Upper lobe of right lung (tissue), 1 donor: ENCODE results near the gene HEG1. TPM values are rescaled to one million over a fixed set of nuclear protein-coding genes. Genes with fewer than 3 reads are reported as not detected.
A peak's percentile ranks its signal among the peaks of the same experiment; 100 is the strongest.

ENCODE experiments used
- ATAC-seq: fragments of 200-7000 bp; cut with Tn5 transposase; one replicate; pipeline ENCODE4 v1.9.1; 2020; ENCODE audit warnings: mild to moderate bottlenecking, moderate library complexity
- DNase-seq: peaks from one replicate; pipeline ENCODE4 v3.0.0-alpha.2; 2020
- H3K27ac ChIP-seq: fragments of 200-600 bp; one replicate; pipeline ENCODE4 v1.8.0; 2022
- H3K27me3 ChIP-seq: fragments of 200-600 bp; one replicate; pipeline ENCODE4 v1.8.0; 2022; ENCODE audit warnings: mild to moderate bottlenecking
- H3K36me3 ChIP-seq: fragments of 200-600 bp; one replicate; pipeline ENCODE4 v1.8.0; 2022
- H3K4me1 ChIP-seq: fragments of 200-600 bp; one replicate; pipeline ENCODE4 v1.8.0; 2022
- H3K4me3 ChIP-seq: fragments of 200-600 bp; one replicate; pipeline ENCODE4 v1.8.0; 2022; ENCODE audit warnings: mild to moderate bottlenecking
- H3K9me3 ChIP-seq: fragments of 200-600 bp; one replicate; pipeline ENCODE4 v1.8.0; 2022
- CTCF ChIP-seq: fragments of 200-600 bp; IDR thresholded peaks from one replicate; pipeline ENCODE4 v1.8.0; 2022; ENCODE audit warnings: antibody characterized with exemption
- intact Hi-C: fragments of 100-400 bp; cut with DNase I; formaldehyde crosslinking; loops from one replicate; pipeline ENCODE4 v1.11.0; 2022
- total RNA-seq: library from RNA; stranded (reverse); fragmentation: NEBNext Ultra II Directional; extraction: Animal tissue kit (Norgen Biotek cat#: 25700); gene quantifications from one replicate; pipeline ENCODE4 v1.2.1, GENCODE V29; 2021
- donor health status: DM: no; HTN: yes; CAD: no; lungs with severe emphysema.

The HEG1 gene
- total RNA-seq, 1 donor from 2014 or later: 234 TPM

- H3K27me3 ChIP-seq: no peaks in the 10 kb centered on the region
- H3K9me3 ChIP-seq: no peaks in the 10 kb centered on the region
- DNase-seq (no peak), ATAC-seq (peak; percentile 61)
- no peak overlapping the region for H3K4me3 ChIP-seq
- TF ChIP-seq CTCF: no peak
- H3K27ac ChIP-seq: peak overlapping the region; percentile 77
- intact Hi-C loops: no loop called here
- H3K4me1 ChIP-seq: peaks cover 31% of the 10 kb centered on the region
- H3K36me3 ChIP-seq: peaks cover 30% of the 10 kb centered on the region
Observed at GRCh38 chr3:124985349-124985748, 70.4 kb downstream of the HEG1 start.

GRCh38 chr3:124984754-124985153 is 71.0 kb downstream of the HEG1 start:
- Histone ChIP-seq H3K27ac (peak overlapping the region; percentile 77), H3K4me1 (peaks cover 31% of the 10 kb centered on the region), H3K36me3 (peaks cover 24% of the 10 kb centered on the region), H3K27me3 (no peaks in the 10 kb centered on the region), H3K9me3 (no peaks in the 10 kb centered on the region), H3K4me3 (no peak overlapping the region)
- intact Hi-C loops: no loop called here
- no peak for TF ChIP-seq CTCF
- ATAC-seq: no peak
- DNase-seq: no peak

GRCh38 chr3:124982855-124983254 is 72.9 kb downstream of the HEG1 start:
- intact Hi-C loops: no loop called here
- Histone ChIP-seq H3K27ac (no peak overlapping the region), H3K4me1 (peaks cover 31% of the 10 kb centered on the region)

GRCh38 chr3:124981472-124981871 is 74.3 kb downstream of the HEG1 start:
- Histone ChIP-seq H3K27me3 (no peaks in the 10 kb centered on the region), H3K27ac (no peak overlapping the region), H3K36me3 (peaks cover 29% of the 10 kb centered on the region), H3K4me1 (peaks cover 31% of the 10 kb centered on the region), H3K4me3 (no peak overlapping the region), H3K9me3 (no peaks in the 10 kb centered on the region)
- TF ChIP-seq CTCF: no peak
- DNase-seq (no peak), ATAC-seq (no peak)
- intact Hi-C loops: no loop called here

More at GRCh38 chr3:124982855-124983254, 72.9 kb downstream of the HEG1 start:
- DNase-seq (no peak), ATAC-seq (peak; percentile 10)
- Histone ChIP-seq H3K9me3 (no peaks in the 10 kb centered on the region), H3K36me3 (peaks cover 15% of the 10 kb centered on the region), H3K4me3 (no peak overlapping the region), H3K27me3 (no peaks in the 10 kb centered on the region)
- TF ChIP-seq CTCF: no peak

- Histone ChIP-seq H3K9me3 (no peaks in the 10 kb centered on the region), H3K27me3 (no peaks in the 10 kb centered on the region), H3K4me3 (no peak overlapping the region), H3K4me1 (peaks cover 4% of the 10 kb centered on the region), H3K36me3 (peaks cover 43% of the 10 kb centered on the region), H3K27ac (no peak overlapping the region)
- TF ChIP-seq CTCF: no peak
- intact Hi-C loops: no loop called here
- ATAC-seq: no peak
- no peak for DNase-seq
Observed at GRCh38 chr3:124978627-124979026, 77.2 kb downstream of the HEG1 start.

- ATAC-seq (no peak), DNase-seq (no peak)
- no peak overlapping the region for H3K4me3 ChIP-seq
- peaks cover 63% of the 10 kb centered on the region for H3K36me3 ChIP-seq
- intact Hi-C loops: no loop called here
- no peak overlapping the region for H3K27ac ChIP-seq
- H3K4me1 ChIP-seq: no peaks in the 10 kb centered on the region
- H3K9me3 ChIP-seq: no peaks in the 10 kb centered on the region
- no peak for TF ChIP-seq CTCF
- H3K27me3 ChIP-seq: no peaks in the 10 kb centered on the region
Observed at GRCh38 chr3:124976383-124976782, 79.4 kb downstream of the HEG1 start.
